Ovary (tissue), 3 donors: ENCODE results near the gene KATNBL1.

ENCODE experiments used
- CTCF ChIP-seq, 3 donors: fragments of 450-650 bp in 2 of 3; fragments of 200-600 bp in 1 of 3; IDR thresholded peaks; one replicate each; pipeline versions ENCODE4 v1.5.1 to v1.8.0; 2016 to 2022; ENCODE audit warnings: antibody characterized with exemption in 3 of 3, mild to moderate bottlenecking in 1 of 3
- EP300 ChIP-seq: sonication (generic); formaldehyde crosslinking; IDR thresholded peaks from one replicate; pipeline ENCODE4 v1.6.1; 2017; ENCODE audit warnings: antibody characterized with exemption
- donor health status: DM: no; HTN: no; CAD: no.

GRCh38 chr15:34223904-34224596, 14.2 kb upstream of the KATNBL1 start:
- TF ChIP-seq CTCF (IDR thresholded peaks at IDR 0.05) = no peak
- no peak for TF ChIP-seq EP300
